H1 (cell line): ENCODE results near the gene CPO. TPM values are rescaled to one million over a fixed set of nuclear protein-coding genes. Genes with fewer than 3 reads are reported as not detected.

Experiments used
- CTCF ChIA-PET: fragments of 300-600 bp; sonication (Branson Sonifier 250); formaldehyde crosslinking; loops from one replicate; lab custom pipeline; 2021; ENCODE audit not compliant: partially characterized antibody; lab: Charles Lee
- POLR2A ChIA-PET: fragments of 300-600 bp; sonication (Branson Sonifier 250); formaldehyde crosslinking; loops from one replicate; lab custom pipeline; 2021; ENCODE audit warnings: inconsistent platforms; ENCODE audit not compliant: partially characterized antibody; lab: Charles Lee
- DNase-seq, 2 experiments: peaks; one replicate each; pipeline versions ENCODE4 v3.0.0 to v3.0.0-alpha.2; 2010 to 2022; ENCODE audit warnings: low spot score in 2 of 2, low read depth in 1 of 2, mixed read lengths in 1 of 2
- FAIRE-seq: peaks from 2 replicates; lab custom pipeline; 2011; peaks lifted over from hg19 to GRCh38; lab: Jason Lieb, UNC
- H2AFZ ChIP-seq: 2 replicates; pipeline ENCODE4 v1.8.1; 2012; ENCODE audit warnings: low read length, inconsistent platforms
- H2AK5ac ChIP-seq: 2 replicates; pipeline ENCODE4 v1.6.1; 2013; ENCODE audit warnings: low read depth, low read length
- H2BK120ac ChIP-seq: replicated peaks from 2 replicates; pipeline ENCODE3; 2013; ENCODE audit warnings: low read depth, low read length, inconsistent platforms
- H2BK12ac ChIP-seq: 2 replicates; pipeline ENCODE4 v1.6.1; 2013; ENCODE audit warnings: low read depth, low read length
- H2BK15ac ChIP-seq: 2 replicates; pipeline ENCODE4 v1.6.1; 2013; ENCODE audit warnings: low read length
- H2BK20ac ChIP-seq: 2 replicates; pipeline ENCODE4 v1.6.1; 2013; ENCODE audit warnings: low read length
- H2BK5ac ChIP-seq: 2 replicates; pipeline ENCODE4 v1.6.1; 2013; ENCODE audit warnings: low read depth, low read length
- H3K14ac ChIP-seq: 2 replicates; pipeline ENCODE4 v1.6.1; 2013; ENCODE audit warnings: inconsistent platforms; ENCODE audit not compliant: insufficient read length
- H3K18ac ChIP-seq: 2 replicates; pipeline ENCODE4 v1.6.1; 2013; ENCODE audit warnings: low read length; ENCODE audit errors: extremely low read depth
- H3K23ac ChIP-seq: 2 replicates; pipeline ENCODE4 v1.6.1; 2013; ENCODE audit warnings: inconsistent platforms; ENCODE audit not compliant: insufficient read length
- H3K23me2 ChIP-seq: 2 replicates; pipeline ENCODE4 v1.6.1; 2013; ENCODE audit warnings: low read depth, low read length
- H3K27ac ChIP-seq: 2 replicates; pipeline ENCODE4 v1.6.1; 2011; ENCODE audit warnings: low read depth, low read length, inconsistent platforms
- H3K27me3 ChIP-seq, 4 experiments: replicated peaks in 1 of 4; 1 replicate in 1 of 4; 2 replicates in 3 of 4; pipeline versions ENCODE4 v1.6.1 to v1.8.1; 2011 to 2013; ENCODE audit warnings: low read length in 3 of 4, mild to moderate bottlenecking in 3 of 4, inconsistent platforms in 2 of 4, mixed read lengths in 2 of 4, moderate library complexity in 1 of 4; ENCODE audit not compliant: control insufficient read depth in 3 of 4, insufficient read depth in 3 of 4; ENCODE audit errors: extremely low read depth in 1 of 4
- H3K36me3 ChIP-seq, 4 experiments: 2 replicates each; pipeline versions ENCODE4 v1.6.1 to v1.8.1; 2011 to 2013; ENCODE audit warnings: mild to moderate bottlenecking in 4 of 4, low read length in 3 of 4, moderate library complexity in 2 of 4, control low read depth in 1 of 4, inconsistent platforms in 1 of 4; ENCODE audit not compliant: insufficient read depth in 4 of 4, control insufficient read depth in 2 of 4
- H3K4ac ChIP-seq: replicated peaks from 2 replicates; pipeline ENCODE3; 2013; ENCODE audit warnings: low read length, low read depth, mixed read lengths, inconsistent platforms; ENCODE audit not compliant: insufficient read length
- H3K4me1 ChIP-seq, 4 experiments: replicated peaks in 1 of 4; 1 replicate in 1 of 4; 2 replicates in 3 of 4; pipeline versions ENCODE4 v1.6.1 to v1.8.1; 2011 to 2013; ENCODE audit warnings: low read length in 3 of 4, inconsistent platforms in 2 of 4, mixed read lengths in 1 of 4; ENCODE audit not compliant: insufficient read depth in 4 of 4, control insufficient read depth in 3 of 4
- H3K4me2 ChIP-seq, 2 experiments: 2 replicates each; pipeline versions ENCODE4 v1.6.1 to v1.8.1; 2011 to 2013; ENCODE audit warnings: low read depth in 2 of 2, low read length in 2 of 2, control low read depth in 1 of 2, inconsistent platforms in 1 of 2, mild to moderate bottlenecking in 1 of 2; ENCODE audit not compliant: insufficient read depth in 1 of 2
- H3K4me3 ChIP-seq, 4 experiments: fragments of 200-600, 300-600 bp in 1 of 4; sonication (generic), shearing (Covaris generic), sonication (Bioruptor Twin) in 1 of 4; 2 replicates each; pipeline versions ENCODE4 v1.5.1 to v1.8.1; 2011 to 2016; ENCODE audit warnings: low read length in 4 of 4, low read depth in 3 of 4, control low read depth in 2 of 4, inconsistent platforms in 2 of 4, mild to moderate bottlenecking in 2 of 4, mixed read lengths in 1 of 4, moderate library complexity in 1 of 4; ENCODE audit not compliant: insufficient read depth in 2 of 4; ENCODE audit errors: extremely low read depth in 1 of 4
- H3K56ac ChIP-seq: replicated peaks from 2 replicates; pipeline ENCODE3; 2013; ENCODE audit warnings: low read depth, mild to moderate bottlenecking, mixed read lengths, low read length, inconsistent platforms; ENCODE audit not compliant: insufficient read length
- H3K79me1 ChIP-seq: 2 replicates; pipeline ENCODE4 v1.6.1; 2013; ENCODE audit warnings: low read depth, low read length, control low read depth
- H3K79me2 ChIP-seq, 2 experiments: 2 replicates each; pipeline versions ENCODE4 v1.6.1 to v1.8.1; 2012 to 2013; ENCODE audit warnings: low read length in 2 of 2, mild to moderate bottlenecking in 2 of 2, inconsistent platforms in 1 of 2; ENCODE audit not compliant: insufficient read depth in 2 of 2, control insufficient read depth in 1 of 2
- H3K9ac ChIP-seq, 4 experiments: replicated peaks in 1 of 4; 1 replicate in 1 of 4; 2 replicates in 3 of 4; pipeline versions ENCODE4 v1.6.1 to v1.8.1; 2011 to 2013; ENCODE audit warnings: low read depth in 3 of 4, low read length in 3 of 4, control low read depth in 2 of 4, mild to moderate bottlenecking in 2 of 4, moderate library complexity in 2 of 4, inconsistent platforms in 1 of 4; ENCODE audit errors: extremely low read depth in 1 of 4
- H3K9me3 ChIP-seq, 2 experiments: 2 replicates each; pipeline versions ENCODE4 v1.6.1 to v1.8.1; 2012 to 2013; ENCODE audit warnings: mild to moderate bottlenecking in 2 of 2, moderate library complexity in 2 of 2, control low read depth in 1 of 2, inconsistent platforms in 1 of 2, low read depth in 1 of 2, low read length in 1 of 2, mixed read lengths in 1 of 2; ENCODE audit not compliant: insufficient read depth in 2 of 2
- H4K20me1 ChIP-seq, 2 experiments: replicated peaks in 1 of 2; 2 replicates each; pipeline versions ENCODE3 to v1.8.1; 2011 to 2013; ENCODE audit warnings: inconsistent platforms in 2 of 2, low read length in 2 of 2, mild to moderate bottlenecking in 1 of 2; ENCODE audit not compliant: insufficient read depth in 2 of 2, control insufficient read depth in 1 of 2
- H4K5ac ChIP-seq: 2 replicates; pipeline ENCODE4 v1.6.1; 2013; ENCODE audit warnings: low read length, low read depth, mixed read lengths, inconsistent platforms; ENCODE audit not compliant: insufficient read length
- H4K8ac ChIP-seq: 2 replicates; pipeline ENCODE4 v1.8.0; 2013; ENCODE audit warnings: mild to moderate bottlenecking, moderate library complexity, low read length, inconsistent platforms; ENCODE audit not compliant: insufficient read depth; ENCODE audit errors: extremely low read depth
- H4K91ac ChIP-seq: replicated peaks from 2 replicates; pipeline ENCODE3; 2013; ENCODE audit warnings: low read length, mixed read lengths, inconsistent platforms; ENCODE audit not compliant: insufficient read length
- ASH2L ChIP-seq: fragments of 200-600, 300-600 bp; sonication (generic); IDR thresholded peaks from one replicate; pipeline ENCODE4 v1.7.1; 2017; ENCODE audit warnings: low read length
- CHD2 ChIP-seq: IDR thresholded peaks from 2 replicates; pipeline ENCODE4 v1.6.1; 2012; ENCODE audit warnings: low read length, improper control_type of control experiment
- RNF2 ChIP-seq: fragments of 200-900, 300-1000 bp; sonication (generic); IDR thresholded peaks from 2 replicates; pipeline ENCODE4 v1.7.1; 2016; ENCODE audit warnings: borderline replicate concordance, low read depth, mild to moderate bottlenecking, antibody characterized with exemption, low read length; ENCODE audit not compliant: poor library complexity, severe bottlenecking; ENCODE audit errors: missing control alignments
- WGBS, 2 experiments: shearing (Covaris generic) in 1 of 2; methylation state at CpG; one replicate each; pipeline versions ENCODE4 v1.1.6 to v1.1.7; 2013 to 2015; ENCODE audit warnings: low lambda C conversion rate in 2 of 2, mixed read lengths in 2 of 2, inconsistent platforms in 1 of 2, low coverage in 1 of 2, missing lambda C conversion rate in 1 of 2; ENCODE audit not compliant: insufficient replicate concordance in 2 of 2, insufficient coverage in 1 of 2, insufficient read length in 1 of 2; ENCODE audit errors: extremely low coverage in 1 of 2, missing lambda C conversion rate in 1 of 2; 5-methylcytosine and 5-hydroxymethylcytosine counted together
- polyA plus RNA-seq, 7 experiments: library from polyadenylated mRNA; depleted of rRNA in 3 of 7; stranded (reverse) in 5 of 7; unstranded in 2 of 7; fragments of >200 nt in 5 of 7; fragments of 200-250 nt in 2 of 7; gene quantifications; 1 replicate in 5 of 7; 2 replicates in 1 of 7; 4 replicates in 1 of 7; pipeline versions ENCODE4 v1.2.1 to v1.2.3, GENCODE V29; 2011 to 2013; ENCODE audit warnings: missing spikeins in 2 of 7, mixed read lengths in 2 of 7
- total RNA-seq: library from RNA; stranded (reverse); fragmentation: NEBNext Ultra II Directional; extraction: Animal tissue kit (Norgen Biotek cat#: 25700); gene quantifications from 2 replicates; pipeline ENCODE4 v1.2.1, GENCODE V29; 2021

Gene CPO
- total and polyA plus RNA-seq, 2 of the 8 experiments (the other 6 are each of a cell fraction or from before 2014, with no cell fraction given), result 1.3 TPM

DNA sequence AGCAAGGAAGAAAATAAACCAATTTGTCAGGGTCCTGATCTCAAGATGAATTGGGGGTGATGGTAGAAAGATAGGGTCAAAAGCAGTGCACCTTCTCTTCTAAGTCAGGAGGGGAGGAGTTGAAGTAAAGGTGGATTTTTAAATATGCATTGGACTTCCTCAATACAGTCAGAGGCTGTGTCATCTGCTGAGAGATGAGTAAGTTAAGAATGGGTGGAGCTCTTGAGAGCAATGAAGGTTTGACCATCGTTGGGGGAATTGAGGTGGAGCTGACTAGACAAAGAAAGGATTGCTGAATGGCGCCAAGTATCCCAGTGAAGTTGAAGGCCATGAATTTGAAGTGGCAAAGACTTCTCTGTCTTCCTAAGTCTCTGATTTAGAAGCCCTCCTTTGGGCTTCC, 18.4 kb upstream of the CPO start:
- WGBS, 2 experiments, result 93% methylated on average over 2 of the region's 2 CpGs; no CpG with 5 or more reads in 1 of the 2 experiments
- Histone ChIP-seq H4K8ac (no peak overlapping the region), H3K4me1 (peaks cover 0 to 5% (median 3%) of the 10 kb centered on the region in 4 experiments; a peak in 3 of 7 replicates), H3K27me3 (no peaks in the 10 kb centered on the region), H3K56ac (no peak overlapping the region), H3K14ac (no peak overlapping the region), H4K5ac (no peak overlapping the region), H3K9ac (no peak overlapping the region), H2BK5ac (no peak overlapping the region), H3K4me2 (no peak overlapping the region), H2BK12ac (no peak overlapping the region), H3K27ac (no peak overlapping the region), H3K18ac (no peak overlapping the region), H4K20me1 (no peaks in the 10 kb centered on the region), H3K36me3 (no peaks in the 10 kb centered on the region), H2AK5ac (no peak overlapping the region), H4K91ac (no peak overlapping the region), H3K9me3 (no peaks in the 10 kb centered on the region), H2BK120ac (no peak overlapping the region), H3K4me3 (no peak overlapping the region), H3K23ac (no peak overlapping the region), H3K23me2 (no peaks in the 10 kb centered on the region), H3K79me1 (no peaks in the 10 kb centered on the region), H3K4ac (no peak overlapping the region), H2BK20ac (no peak overlapping the region), H2BK15ac (no peak overlapping the region), H2AFZ (no peak overlapping the region), H3K79me2 (no peaks in the 10 kb centered on the region)
- TF ChIP-seq CHD2 (no peak), ASH2L (no peak), RNF2 (no peak)
- CTCF ChIA-PET, result interaction anchor here (0.7 to 1.4 kb wide), 4 partner anchors 18 to 140 kb away, joined by 3 to 4 read pairs (median 3); no protein-coding TSS in a partner anchor
- FAIRE-seq, result no peak
- POLR2A ChIA-PET, result no interaction called here
- no peak for DNase-seq
